LNCAP (cell line): Measurements from ENCODE around the gene AMPD1.

Experiments
- CTCF ChIP-seq: fragments of 450-650 bp; IDR thresholded peaks from 2 replicates; pipeline ENCODE4 v1.5.1; 2017; ENCODE audit warnings: mild to moderate bottlenecking

AMPD1 gene

DNA sequence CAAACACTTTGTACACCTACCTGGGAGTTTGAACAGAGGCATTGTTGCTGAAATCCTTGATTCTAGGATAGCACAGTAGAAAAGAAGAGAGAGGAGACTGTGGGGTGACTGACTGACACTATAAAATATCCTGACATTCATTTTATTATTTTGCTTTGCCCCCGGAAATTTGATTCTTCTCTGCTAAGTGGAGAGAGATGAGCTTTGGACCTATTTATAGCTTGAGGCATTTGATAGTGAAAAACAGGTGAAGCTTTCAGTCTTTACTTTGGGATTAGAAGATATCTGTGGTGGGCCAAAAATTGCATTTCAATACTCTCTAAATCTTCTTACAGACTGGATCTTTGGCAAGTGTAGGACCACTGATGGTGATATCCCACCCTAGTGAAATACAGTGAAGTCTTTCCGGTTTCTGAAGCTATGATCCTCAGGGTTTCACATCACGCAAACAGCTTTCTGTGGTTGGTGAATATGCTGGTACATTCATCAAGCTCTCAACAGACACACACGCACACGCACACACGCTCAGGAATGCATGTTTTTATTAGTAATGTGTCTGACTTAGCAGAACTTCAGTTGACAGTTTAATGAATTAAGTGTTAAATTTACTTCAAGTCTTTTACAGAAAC, at the start of gene AMPD1:
TSS of gene AMPD1 (minus strand) at position 117 of the 629 bp plus-strand sequence. CDS start at position 42, 75 bp downstream.
- no peak for TF ChIP-seq CTCF

DNA sequence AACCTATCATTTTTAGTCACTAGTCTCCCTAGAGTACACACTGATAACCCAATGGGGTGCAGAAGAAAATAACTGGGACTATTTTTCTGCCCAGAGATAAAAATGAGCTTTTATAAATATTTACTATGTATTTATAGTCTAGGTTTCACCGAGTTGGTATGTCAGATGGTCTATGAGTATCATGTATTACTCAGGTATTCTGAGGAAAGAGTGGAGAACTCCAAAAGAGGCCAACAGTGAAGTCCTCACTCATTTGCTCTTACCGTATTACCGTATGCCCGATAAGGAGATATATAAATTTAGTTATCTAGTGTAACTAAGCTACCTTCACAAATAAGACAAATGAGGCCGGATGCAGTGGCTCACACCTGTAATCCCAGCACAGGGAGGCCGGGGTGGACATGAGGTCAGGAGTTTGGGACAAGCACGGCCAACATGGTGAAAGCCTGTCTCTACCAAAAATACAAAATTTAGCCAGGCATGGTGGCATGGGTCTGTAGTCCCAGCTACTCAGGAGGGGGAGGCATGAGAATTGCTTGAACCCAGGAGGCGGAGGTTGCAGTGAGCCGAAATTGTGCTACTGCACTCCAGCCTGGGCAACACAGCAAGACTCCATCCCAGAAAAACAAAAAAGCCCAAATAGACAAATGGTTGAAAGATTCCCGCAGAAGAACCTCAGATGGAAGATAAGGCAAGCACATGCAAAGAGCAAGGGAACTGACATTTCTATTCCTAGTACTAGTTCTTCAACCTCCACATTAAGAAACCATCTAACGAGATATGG, 46.8 kb upstream of the AMPD1 start:
- TF ChIP-seq CTCF = no peak

DNA sequence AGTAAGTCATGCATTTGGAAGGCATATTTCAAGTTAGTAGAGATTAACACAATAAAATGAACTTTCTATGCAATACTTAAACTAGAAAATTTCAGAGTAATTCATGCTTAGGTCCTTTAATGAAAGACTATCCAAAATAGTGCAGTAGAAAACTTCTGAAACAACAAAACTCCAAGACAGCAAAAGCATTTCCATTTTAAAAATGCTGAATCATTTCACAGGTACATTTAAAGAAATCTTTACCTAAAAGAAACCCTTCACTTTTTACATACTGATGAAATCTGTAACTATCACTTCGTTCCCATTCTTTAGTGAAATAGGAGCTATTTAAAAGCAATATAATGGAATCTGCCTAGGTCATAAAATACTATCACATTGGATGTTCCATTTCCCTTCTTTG, 45.0 kb upstream of the AMPD1 start:
- no peak for TF ChIP-seq CTCF

DNA sequence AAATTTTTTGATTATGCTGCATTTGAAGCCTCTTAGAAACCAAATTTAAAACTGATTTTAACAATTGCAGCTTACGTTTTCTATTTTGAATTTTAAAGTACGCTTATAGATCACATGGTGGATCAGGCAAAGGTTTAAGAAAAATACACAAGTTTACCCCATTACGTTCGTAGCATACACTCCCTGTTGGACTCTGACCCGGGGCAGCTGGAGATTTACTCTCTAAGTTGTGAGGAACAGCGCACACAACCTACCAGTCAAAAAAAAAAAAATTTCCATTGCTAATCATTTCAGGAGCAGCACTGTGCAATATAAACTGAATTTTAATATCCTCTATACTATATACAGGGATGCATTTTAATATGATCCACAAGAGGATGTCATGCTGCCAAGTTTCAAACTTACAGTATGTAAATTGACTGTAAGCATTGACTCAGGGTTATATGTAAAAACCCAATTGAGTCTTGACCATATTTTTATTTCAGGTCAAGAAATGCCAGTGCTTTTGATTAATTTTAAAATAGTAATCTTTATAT, 42.0 kb upstream of the AMPD1 start:
- TF ChIP-seq CTCF = no peak

DNA sequence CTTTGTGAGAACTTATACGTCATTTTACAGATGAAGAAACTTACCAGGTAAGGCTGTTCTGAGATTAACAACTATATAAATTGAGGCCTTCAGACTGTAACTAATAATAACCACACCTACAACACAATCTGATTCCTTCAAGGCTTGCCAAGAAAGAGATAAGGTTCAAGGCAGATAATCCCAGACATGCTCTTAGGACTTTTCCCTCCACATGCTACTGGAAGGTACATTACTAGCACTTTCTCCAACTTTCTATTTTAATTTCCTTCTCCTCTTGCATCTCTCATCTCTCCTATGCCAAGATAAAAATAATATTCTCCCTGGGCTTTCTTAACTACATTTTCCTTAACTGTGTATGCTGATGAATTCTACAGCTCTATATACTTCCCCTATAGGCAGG, 40.1 kb upstream of the AMPD1 start:
- TF ChIP-seq CTCF = no peak

GRCh38 chr1:114729782-114730181, 34.4 kb upstream of the AMPD1 start:
- no peak for TF ChIP-seq CTCF

- no peak for TF ChIP-seq CTCF
Measured at GRCh38 chr1:114728553-114728952, 33.2 kb upstream of the AMPD1 start.
